Panc1 (cell line): ENCODE results near the gene ATP11A.

Experiments
- CTCF ChIP-seq: fragments of 450-650 bp; IDR thresholded peaks from 2 replicates; pipeline ENCODE4 v1.5.1; 2017; ENCODE audit warnings: mild to moderate bottlenecking
- POLR2AphosphoS5 ChIP-seq: IDR thresholded peaks from 2 replicates; pipeline ENCODE4 v1.6.1; 2012; ENCODE audit warnings: mild to moderate bottlenecking, low read depth, low read length, moderate library complexity
- SIN3A ChIP-seq: IDR thresholded peaks from 2 replicates; pipeline ENCODE4 v1.6.1; 2012; ENCODE audit warnings: low read depth, mild to moderate bottlenecking, low read length, moderate library complexity, borderline replicate concordance; ENCODE audit not compliant: insufficient read depth
- TCF7L2 ChIP-seq: IDR thresholded peaks from 2 replicates; pipeline ENCODE4 v1.6.1; 2011; ENCODE audit warnings: mild to moderate bottlenecking, low read depth, low read length, inconsistent platforms
- TF ChIP-seq, protein P1 (sequence below), 2 experiments: IDR thresholded peaks; 2 replicates each; pipeline ENCODE4 v1.6.1; 2011 to 2012; ENCODE audit warnings: low read depth in 2 of 2, control low read depth in 1 of 2, low read length in 1 of 2, mild to moderate bottlenecking in 1 of 2, moderate library complexity in 1 of 2; ENCODE audit not compliant: insufficient read depth in 1 of 2

- TF ChIP-seq POLR2AphosphoS5 = no peak
- no peak for TF ChIP-seq CTCF
- no peak for TF ChIP-seq SIN3A
- TF ChIP-seq, protein P1, sequence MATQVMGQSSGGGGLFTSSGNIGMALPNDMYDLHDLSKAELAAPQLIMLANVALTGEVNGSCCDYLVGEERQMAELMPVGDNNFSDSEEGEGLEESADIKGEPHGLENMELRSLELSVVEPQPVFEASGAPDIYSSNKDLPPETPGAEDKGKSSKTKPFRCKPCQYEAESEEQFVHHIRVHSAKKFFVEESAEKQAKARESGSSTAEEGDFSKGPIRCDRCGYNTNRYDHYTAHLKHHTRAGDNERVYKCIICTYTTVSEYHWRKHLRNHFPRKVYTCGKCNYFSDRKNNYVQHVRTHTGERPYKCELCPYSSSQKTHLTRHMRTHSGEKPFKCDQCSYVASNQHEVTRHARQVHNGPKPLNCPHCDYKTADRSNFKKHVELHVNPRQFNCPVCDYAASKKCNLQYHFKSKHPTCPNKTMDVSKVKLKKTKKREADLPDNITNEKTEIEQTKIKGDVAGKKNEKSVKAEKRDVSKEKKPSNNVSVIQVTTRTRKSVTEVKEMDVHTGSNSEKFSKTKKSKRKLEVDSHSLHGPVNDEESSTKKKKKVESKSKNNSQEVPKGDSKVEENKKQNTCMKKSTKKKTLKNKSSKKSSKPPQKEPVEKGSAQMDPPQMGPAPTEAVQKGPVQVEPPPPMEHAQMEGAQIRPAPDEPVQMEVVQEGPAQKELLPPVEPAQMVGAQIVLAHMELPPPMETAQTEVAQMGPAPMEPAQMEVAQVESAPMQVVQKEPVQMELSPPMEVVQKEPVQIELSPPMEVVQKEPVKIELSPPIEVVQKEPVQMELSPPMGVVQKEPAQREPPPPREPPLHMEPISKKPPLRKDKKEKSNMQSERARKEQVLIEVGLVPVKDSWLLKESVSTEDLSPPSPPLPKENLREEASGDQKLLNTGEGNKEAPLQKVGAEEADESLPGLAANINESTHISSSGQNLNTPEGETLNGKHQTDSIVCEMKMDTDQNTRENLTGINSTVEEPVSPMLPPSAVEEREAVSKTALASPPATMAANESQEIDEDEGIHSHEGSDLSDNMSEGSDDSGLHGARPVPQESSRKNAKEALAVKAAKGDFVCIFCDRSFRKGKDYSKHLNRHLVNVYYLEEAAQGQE (IDR thresholded peaks at IDR 0.05; ENCODE audit: insufficient read depth in 1 of 2, low read depth in 2 of 2, low read length in 1 of 2) = no peak
- no peak for TF ChIP-seq TCF7L2
These were observed 20.9 kb upstream of the ATP11A start for GRCh38 chr13:112668924-112669323.
